GM19035 (cell line): ENCODE results near the gene RGS7BP.
"Not testable (repeated sequence)": the region's sequence is repeated elsewhere in the genome, so short reads cannot be mapped to it uniquely, and the experiment has no call there.

Experiments
- ATAC-seq: cut with Tn5 transposase; IDR thresholded peaks from one replicate; pipeline ENCODE4 v1.9.1; 2021; ENCODE audit not compliant: unreplicated experiment

Gene RGS7BP

DNA sequence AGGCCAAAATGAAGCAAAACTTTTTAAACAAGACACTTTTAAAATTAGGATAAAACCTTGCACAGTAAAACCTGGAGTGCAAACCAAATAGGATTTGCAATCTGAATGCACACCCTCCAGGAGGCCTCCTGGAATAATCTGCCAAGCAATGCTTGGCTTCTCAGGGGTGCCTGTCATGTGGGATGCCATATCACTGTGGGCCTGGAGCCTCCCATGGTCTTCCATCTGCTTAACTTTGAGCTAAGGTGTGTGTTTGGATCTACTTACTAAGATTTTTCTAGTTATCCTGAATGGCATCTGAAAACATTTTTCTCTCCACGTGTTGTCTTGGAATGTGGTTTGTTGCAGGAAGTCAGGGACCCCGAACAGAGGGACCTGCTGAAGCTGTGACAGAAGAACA is 52.1 kb downstream of the RGS7BP start:
- no peak for ATAC-seq

DNA sequence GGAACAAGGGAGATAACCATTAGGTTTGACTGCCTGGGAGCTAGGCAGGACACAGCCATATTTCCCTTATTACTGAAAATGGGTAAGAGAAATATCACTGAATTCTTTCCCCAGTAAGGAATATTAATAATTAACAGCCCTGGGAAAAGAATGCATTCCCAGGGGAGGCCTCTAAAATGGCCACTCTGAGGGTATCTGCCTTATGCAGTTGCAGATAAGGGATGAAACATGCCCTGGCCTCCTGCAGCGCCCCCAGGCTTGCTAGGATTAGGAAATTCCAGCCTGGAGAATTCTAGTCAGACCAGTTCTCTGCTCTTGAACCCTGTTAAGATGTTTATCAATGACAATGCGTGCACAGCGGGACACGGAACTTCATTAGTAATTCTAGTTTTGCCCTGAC is 52.8 kb downstream of the RGS7BP start:
- ATAC-seq = not testable (repeated sequence)

DNA sequence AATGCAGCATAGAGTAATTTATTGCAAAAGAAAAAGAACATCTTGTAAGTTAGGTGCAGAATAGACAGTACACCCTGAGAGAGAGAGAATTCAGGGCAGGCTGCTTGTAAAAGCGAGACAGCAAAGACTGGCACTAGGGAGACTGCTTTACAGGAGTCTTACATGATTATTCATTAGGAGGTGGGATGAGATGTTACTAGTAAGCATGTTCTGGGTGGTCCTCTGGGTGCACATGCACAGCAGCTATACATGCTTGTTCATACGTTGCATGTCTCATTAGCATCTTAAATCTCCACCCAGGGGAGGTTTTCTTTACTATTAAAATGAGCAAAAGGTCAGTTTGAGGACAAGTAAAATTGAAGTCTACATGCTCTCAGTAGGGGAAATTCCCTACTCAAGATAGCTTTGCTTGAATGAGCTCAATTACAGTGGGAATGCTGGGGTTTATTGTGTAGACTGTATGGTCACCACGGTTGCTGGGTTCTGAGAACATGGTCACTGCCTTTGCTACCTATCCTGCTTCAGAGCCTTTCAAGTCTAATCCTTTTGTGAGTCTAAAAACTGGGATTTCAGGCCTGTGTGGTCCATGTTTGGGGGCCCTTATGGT is 60.6 kb downstream of the RGS7BP start:
- no peak for ATAC-seq

DNA sequence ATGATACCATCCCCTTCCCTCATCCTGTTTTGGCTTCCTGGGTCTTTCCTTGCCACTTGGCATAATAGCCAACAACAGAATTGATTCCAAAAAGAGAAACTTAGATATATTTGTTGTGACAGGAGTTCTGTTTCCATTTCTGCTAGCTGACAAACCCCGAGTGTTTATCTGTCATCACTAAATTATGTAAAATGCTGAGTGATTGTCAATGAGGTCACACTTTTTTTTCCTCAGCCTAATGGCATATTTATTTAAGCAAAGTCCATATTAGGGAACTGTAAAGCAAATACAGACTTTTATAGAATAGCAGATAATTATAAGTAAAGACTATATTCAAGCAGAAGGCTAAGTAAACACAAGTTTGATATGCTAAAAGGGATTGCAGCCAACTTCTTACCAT is 64.0 kb downstream of the RGS7BP start:
- no peak for ATAC-seq

DNA sequence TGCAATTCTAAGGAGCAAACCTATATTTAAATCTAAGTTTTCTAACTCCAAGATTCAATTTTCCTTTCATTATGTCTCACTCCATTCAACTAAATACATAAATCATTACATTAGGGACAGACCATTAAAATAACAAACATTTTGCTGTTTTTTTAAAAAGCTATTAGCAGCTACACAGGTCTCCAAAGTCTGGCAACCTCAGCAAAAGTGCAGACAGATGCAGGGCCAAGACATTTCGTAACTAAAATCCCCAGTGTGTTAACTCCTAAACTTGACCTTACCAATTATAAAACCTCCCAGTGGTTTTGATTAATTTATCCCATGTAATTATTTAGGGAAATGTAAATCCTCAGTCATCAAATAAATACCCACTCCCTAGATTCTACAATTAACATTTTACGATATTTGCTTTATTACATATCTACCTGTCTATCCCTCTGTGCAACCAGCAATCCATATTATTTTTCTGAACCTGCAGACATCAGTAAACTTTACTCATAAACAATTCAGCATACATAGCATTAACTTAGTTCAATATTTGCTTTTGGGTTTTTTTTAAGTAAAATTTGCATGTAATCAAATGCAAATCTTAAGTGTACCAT is 64.7 kb downstream of the RGS7BP start:
- ATAC-seq = no peak

DNA sequence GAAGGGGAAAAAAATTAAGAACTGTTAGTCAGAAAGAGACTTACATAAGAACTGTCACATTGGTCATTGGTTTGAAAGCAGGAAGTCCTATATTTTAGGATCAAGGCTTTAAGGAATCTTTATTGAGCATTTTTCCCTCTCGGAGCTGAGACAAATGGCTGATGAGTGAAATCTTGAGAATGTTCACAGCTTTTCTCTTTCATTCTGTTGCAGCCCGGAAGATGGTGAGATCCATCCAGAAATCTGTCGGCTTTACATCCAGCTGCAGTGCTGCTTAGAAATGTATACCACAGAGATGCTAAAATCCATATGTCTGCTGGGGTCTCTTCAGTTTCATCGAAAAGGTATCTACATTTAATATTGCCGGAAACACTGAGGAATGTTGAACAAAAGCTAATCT is 69.7 kb downstream of the RGS7BP start:
- no peak for ATAC-seq

DNA sequence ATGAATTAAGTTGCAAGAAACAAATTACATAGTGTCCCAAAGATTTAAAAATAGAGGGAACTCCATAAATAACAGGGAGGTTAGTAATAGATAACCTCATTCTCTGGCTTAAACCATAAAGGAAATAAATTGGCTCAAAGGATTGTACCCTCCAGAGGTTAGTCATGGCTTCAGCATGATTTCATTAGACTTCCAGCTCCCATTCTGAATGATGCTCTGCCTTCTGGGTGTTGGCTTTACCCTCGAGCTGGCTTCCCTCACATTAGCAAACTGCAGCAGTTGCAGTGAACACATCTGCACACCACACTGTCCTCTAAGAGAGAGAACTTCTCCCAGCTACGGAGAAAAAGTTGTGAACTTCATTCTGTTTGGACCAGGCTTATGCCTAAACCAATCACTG is 70.4 kb downstream of the RGS7BP start:
- no peak for ATAC-seq

DNA sequence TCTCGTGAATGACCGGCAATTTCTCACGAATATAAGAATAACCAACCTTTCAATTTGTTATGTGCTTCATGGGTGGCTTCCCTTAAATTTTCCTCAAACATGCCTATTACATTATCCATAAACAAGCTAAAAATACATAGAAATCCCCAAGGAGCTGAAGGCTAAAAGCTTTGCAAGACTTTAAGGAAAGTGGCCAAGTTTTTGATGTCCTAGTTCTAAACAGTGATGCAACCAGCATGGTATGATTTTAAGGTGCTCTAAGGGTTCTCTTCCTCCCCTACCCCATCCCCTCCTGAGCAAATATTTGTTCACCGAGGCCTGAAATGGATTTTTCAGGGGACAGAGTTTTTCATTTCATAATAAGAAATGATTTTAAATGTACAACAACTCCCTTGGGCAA is 79.8 kb downstream of the RGS7BP start:
- no peak for ATAC-seq

DNA sequence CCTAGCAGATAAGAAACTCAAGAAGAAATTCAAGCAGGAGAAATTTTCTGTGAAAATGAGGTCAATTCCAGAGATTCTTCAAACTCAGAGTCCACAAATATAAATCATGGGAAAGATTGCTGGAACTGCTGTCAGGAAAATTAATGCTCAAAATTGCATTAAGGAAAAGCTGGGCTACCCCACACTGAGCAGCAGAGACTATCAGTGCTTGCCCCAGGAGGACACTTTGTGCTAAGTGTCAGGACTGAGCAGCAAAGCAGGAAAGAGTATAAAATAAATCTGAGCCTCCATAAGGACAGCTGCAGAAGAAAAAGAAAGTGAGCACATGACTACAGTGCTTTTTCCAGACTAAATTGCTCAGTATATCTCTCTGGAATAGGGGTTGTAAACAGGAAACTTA is 81.6 kb downstream of the RGS7BP start:
- ATAC-seq = no peak

DNA sequence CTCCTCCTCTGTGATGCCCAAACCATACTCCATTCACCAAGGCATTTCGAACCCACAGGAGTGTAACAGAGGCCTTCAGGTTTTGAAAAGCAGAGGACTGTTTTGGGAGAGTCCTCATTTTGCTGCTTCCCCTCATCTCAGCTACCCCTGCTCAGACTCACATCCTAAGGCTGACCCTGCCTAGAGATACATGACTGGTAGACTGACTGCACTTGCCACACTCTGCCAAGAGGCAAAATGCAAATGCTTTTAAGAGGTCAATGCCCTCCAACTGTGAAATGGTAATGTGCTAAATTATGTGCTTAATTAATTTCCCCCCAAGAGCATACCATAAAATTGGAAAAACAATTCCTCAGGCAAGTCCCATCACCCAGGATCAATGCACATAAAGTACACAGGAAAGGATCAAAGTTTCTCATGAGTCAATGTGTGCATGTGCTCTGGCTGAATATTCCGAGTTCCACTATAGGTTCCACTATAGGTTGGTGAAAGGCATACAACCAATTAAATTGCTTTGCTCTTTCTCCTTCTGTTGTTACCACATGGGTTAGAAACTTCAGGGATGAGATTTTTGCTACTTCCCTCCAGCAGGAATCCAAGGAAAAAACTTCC is 87.0 kb downstream of the RGS7BP start:
- no peak for ATAC-seq

DNA sequence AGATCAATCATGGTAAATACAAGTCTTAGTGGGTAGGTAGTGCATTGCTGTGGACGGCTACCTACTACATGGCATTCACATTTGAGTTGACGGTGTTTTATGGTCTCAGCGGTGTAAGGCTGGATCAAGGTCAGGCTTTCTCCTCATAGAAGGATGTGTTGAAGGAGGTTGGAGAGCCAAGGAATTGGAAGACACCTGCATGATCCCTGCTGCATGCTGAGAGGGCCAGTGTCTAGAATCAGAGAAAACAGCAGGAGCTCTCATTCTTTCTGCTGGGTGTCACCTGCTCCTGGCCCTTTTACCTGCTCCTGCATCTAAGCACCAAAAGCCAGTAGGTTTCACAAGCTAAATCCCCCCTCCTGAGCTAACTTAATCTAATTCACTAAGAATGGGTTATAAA is 88.2 kb downstream of the RGS7BP start:
- ATAC-seq = no peak

DNA sequence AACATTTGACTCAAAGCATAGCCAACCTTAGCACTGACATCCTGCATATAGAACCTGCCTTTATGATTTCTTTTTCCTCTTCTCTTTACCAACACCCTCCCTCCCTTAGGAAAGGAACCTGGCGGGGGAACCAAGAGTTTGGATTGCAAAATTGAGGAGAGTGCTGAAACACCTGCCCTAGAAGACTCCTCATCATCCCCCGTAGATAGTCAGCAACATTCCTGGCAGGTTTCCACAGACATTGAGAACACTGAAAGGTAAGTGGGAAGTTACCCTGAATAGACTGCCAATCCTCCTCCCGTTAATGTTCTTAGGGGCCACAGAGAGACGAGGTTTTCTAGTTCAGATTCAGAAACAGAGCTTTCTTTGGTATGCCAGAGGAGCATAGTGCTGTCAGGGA is 88.8 kb downstream of the RGS7BP start:
- ATAC-seq = no peak

DNA sequence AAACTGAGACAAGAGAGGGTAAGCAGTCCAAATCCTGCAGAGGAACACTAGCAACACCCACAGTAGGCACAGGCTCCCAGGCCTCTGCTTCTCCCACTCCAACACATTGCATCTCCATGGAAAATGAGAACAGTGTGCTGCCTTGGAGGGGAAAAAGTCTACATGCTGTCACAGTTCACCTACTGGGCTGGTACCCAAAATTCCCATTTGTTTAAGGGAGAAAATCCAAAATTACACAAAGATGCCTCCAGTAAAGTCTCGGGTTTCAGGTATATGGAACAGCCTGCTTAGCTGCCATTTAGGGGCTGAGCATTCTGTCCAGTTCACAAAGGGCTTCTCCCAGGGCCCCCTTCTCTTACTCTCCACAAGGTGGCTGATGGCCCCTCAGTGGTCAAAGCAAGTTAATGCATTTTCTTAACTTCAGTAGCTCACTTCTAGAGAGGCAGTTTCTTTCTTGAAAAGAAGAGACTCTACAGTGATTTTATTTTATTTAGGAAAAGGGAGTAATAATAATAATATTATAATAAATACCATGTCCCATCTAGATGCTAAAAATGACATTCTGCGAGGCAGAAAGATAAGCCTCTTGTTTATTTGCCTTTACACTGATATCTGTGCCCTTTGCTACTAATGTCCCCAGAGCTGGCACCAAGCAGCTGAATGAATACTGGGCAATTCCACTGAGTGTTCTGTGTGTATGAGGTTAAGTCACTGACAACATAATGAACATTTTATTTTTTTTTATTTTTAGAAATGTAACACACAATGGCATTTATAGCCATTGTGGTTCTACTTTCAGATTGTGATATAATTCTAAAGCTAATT is 89.4 kb downstream of the RGS7BP start:
- no peak for ATAC-seq

DNA sequence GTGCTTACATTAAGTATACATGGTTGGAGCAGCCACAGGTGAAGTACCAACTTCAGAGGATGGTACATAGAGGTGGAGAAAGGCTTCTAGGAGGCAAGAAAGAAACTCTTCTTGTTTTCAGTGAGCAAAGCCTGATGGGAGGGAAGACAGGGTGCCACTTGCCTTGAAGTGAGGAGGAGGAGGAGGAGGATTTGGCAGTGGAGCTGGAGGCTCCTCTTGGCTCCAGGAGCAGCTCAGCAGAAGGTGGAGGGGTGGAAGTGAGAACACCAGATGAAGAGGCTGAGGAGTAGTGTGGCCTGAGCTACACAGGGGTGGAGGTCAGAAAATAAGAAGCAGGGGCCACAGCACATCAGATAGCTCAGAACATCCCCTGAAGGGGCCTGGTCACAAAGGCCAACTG is 93.4 kb downstream of the RGS7BP start:
- ATAC-seq = no peak

DNA sequence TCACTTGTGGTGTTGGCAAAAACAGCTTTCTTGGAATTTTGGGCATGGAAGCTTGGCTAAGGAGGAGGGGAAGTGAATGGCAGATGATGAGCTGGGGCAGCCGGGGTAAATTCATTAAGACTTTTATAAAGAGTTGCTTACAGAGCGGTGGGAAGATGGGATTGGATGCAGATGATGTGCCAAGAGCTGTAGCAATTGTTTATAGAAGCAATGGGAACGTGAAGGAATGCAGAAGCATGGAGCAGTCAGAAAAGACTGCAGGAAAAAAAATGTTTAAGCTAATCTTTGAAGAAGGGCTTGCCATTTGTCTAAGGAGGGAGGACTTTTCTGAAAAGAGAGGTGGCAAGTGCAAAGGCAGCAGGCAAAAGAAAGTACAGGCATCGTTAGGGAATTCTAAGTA is 97.9 kb downstream of the RGS7BP start:
- no peak for ATAC-seq

DNA sequence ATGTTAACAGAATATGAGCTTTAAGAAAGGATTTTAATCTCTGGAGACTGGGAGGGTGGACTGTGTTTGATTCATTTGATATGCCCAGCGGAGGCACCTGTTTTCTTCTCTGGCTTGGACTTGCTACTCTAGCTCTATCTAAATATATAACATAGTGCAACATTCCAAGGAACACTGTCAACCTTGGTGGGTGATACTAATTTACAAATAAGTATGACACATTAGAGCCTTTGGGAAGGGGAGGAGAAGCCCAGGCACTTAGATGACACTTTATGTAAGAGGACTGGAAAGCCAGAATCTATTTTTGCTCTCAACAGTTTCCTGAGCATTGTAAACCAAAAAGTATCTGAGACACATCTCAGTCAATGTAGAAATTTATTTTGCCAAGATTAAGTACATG is 101.1 kb downstream of the RGS7BP start:
- ATAC-seq = no peak

DNA sequence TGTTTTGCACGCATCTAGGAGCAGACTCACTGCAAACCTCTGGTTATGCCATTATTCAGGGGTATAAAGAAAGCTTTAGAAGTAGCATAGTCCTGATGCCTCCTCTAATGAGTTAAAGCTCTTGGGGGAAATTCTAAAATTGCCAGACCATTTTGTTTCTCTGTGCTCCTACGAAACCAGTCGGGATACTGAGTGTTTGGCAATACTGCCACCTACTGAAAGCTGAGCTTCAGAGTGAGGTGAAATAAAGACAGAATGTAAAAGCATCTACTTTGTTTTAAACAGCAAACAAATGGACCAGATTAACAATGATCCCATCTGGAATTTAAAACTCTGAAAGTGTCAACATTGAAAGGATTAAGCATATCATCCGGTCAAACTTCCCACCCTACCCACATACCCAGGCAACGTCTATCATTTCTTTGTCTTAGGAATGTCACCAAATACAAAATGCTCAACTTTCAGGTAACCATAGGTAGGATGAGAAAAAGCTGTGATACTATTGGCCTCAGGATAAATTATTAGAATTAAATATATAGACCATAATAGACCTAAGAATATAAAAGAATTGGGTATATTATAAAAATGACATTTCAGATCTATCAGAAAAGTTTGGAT is 106.6 kb downstream of the RGS7BP start:
- ATAC-seq = no peak

DNA sequence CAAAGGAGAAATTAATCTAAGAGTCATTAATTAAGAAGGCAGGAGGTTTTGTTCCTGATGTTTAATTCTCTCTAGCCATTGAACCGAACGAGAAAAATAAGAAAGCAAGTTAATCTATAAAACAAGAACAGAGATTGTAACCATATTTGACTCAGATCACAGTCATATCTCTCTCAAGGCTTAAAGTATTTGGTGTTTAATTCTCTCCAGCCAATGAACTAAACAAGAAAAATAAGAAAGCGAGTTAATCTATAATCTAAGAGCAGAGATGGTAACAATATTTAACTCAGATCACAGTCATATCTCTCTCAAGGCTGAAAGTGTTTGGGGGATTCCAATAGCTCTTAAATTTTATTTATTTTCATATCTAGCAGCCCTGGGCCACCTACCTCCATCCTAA is 110.1 kb downstream of the RGS7BP start:
- ATAC-seq = no peak

DNA sequence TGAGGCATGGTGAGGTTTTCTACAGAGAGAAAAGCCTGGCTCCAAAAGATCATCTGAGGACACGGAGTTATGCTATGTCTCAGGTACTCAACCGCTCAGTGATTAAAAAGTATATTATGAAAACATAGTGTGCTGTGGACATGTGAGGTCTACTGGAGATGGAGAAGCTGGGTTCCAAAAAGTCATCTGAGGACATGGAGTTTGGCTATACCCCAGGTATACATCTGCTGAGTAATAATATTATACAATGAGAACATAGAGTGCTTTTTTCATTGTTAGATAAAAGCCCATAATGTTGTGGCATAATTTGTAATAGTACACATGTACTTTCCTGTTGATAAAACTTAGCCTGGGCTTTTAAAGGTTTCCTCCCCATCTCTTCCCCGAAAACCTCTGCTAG is 113.8 kb downstream of the RGS7BP start:
- ATAC-seq = no peak

DNA sequence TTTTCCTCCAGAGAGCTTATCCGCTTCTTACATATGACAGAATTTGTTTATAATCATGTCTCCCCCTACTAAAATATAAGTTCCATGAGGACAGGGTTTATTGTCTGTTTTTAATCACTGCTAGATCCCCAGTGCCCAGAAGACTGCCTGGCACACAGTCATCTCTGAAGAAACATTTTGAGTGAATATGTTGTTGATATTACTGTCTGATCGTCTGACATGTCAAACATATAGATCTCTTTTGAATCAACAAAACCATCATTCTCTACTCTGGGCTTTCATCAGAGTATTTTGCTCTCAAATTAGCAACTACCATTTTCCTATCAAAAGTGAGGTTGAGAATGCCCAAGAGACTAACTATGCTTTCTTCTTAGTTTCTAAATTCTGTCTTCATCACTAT is 117.2 kb downstream of the RGS7BP start:
- no peak for ATAC-seq

DNA sequence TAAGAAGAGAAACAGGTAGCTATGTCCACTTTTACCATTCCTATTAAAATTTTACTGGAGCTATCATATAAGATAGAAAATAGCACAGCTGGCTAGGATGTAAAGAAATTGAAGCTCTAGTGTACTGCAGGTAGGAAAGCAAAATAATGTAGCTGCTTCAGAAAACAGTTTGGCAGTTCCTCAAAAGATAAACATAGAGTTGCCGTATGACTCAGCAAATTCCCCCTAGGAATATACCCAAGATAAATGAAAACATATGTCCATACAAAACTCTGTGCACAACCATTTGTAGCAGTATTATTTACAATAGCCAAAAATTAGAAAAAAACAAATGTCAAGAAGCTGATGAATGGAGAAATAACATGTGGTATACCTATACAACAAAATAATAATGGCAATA is 119.9 kb downstream of the RGS7BP start:
- no peak for ATAC-seq

DNA sequence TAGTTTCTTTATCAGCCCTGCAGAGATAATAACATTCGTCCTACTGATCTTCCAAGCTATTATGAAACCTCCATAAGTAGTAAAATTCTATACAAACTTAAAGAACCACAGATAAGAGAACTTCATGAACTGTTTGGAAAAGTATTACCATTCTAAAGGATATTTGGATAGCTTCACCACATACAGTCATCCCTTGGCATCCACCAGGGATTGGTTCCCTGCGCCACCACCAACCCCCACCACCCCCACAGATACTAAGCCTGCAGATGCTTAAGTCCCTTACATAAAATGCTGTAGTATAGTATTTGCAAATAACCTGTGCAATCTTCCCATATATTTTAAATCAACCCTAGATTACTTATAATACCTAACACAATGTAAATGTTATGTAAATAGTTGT is 123.1 kb downstream of the RGS7BP start:
- ATAC-seq = no peak
